PC-3 (cell line): Measurements from ENCODE around the gene AKIRIN1. TPM values are rescaled to one million over a fixed set of nuclear protein-coding genes. Genes with fewer than 3 reads are reported as not detected.

Source experiments
- ATAC-seq: fragments of 200-7000 bp; cut with Tn5 transposase; 2 replicates; pipeline ENCODE4 v1.9.1; 2020; ENCODE audit warnings: mild to moderate bottlenecking, moderate library complexity
- BruUV-seq: library from RNA; stranded (reverse); fragments of 400-500 nt; replicated peaks from 2 replicates; lab custom pipeline; 2021; lab: Mats Ljungman, UMichigan
- CTCF ChIA-PET: fragments of 300-600 bp; sonication (Branson Sonifier 250); formaldehyde crosslinking; loops from one replicate; lab custom pipeline; 2022; ENCODE audit warnings: antibody characterized with exemption; lab: Charles Lee
- POLR2A ChIA-PET: fragments of 300-600 bp; sonication (Branson Sonifier 250); formaldehyde crosslinking; loops from one replicate; lab custom pipeline; 2022; ENCODE audit warnings: antibody characterized with exemption; ENCODE audit not compliant: unreplicated experiment; lab: Charles Lee
- DNase-seq: peaks from one replicate; pipeline ENCODE4 v3.0.0-alpha.2; 2015
- H2AFZ ChIP-seq: fragments of 300-600 bp; sonication (generic); 2 replicates; pipeline ENCODE4 v1.6.0; 2016; ENCODE audit warnings: antibody characterized with exemption, low read length
- H3F3A ChIP-seq: fragments of 300-600 bp; sonication (generic); one replicate; pipeline ENCODE4 v1.6.0; 2017; ENCODE audit warnings: antibody characterized with exemption, low read length, control low read depth, mild to moderate bottlenecking; ENCODE audit not compliant: unreplicated experiment
- H3K27ac ChIP-seq: fragments of 300-600 bp; sonication (generic); 2 replicates; pipeline ENCODE4 v1.5.1; 2016; ENCODE audit warnings: mild to moderate bottlenecking, low read length
- H3K27me3 ChIP-seq: fragments of 300-600 bp; sonication (generic); 2 replicates; pipeline ENCODE4 v1.6.1; 2016; ENCODE audit warnings: low read length, mixed read lengths
- H3K36me3 ChIP-seq: fragments of 300-600 bp; sonication (generic); 2 replicates; pipeline ENCODE4 v1.6.1; 2016; ENCODE audit warnings: low read depth, mixed run types, low read length, mixed read lengths
- H3K4me1 ChIP-seq: fragments of 300-600 bp; sonication (generic); 2 replicates; pipeline ENCODE4 v1.5.1; 2016; ENCODE audit warnings: low read length; ENCODE audit not compliant: insufficient read depth
- H3K4me2 ChIP-seq: fragments of 300-600 bp; sonication (generic); 2 replicates; pipeline ENCODE4 v1.6.0; 2016; ENCODE audit warnings: low read length
- H3K4me3 ChIP-seq: fragments of 300-600 bp; sonication (generic); 2 replicates; pipeline ENCODE4 v1.5.1; 2016; ENCODE audit warnings: mild to moderate bottlenecking, low read length, mixed read lengths
- H3K79me2 ChIP-seq: fragments of 300-600 bp; sonication (generic); 2 replicates; pipeline ENCODE4 v1.6.1; 2017; ENCODE audit warnings: low read length, mixed read lengths
- H3K9ac ChIP-seq: fragments of 300-600 bp; sonication (generic); 2 replicates; pipeline ENCODE4 v1.6.0; 2016; ENCODE audit warnings: mild to moderate bottlenecking, low read length
- H3K9me2 ChIP-seq: fragments of 300-600 bp; sonication (generic); replicated peaks from 2 replicates; pipeline ENCODE4 v1.6.1; 2016; ENCODE audit warnings: mixed run types, low read length, mixed read lengths
- H3K9me3 ChIP-seq: fragments of 300-600 bp; sonication (generic); 2 replicates; pipeline ENCODE4 v1.6.1; 2016; ENCODE audit warnings: low read length, mixed read lengths
- H4K20me1 ChIP-seq: fragments of 300-600 bp; sonication (generic); 2 replicates; pipeline ENCODE4 v1.6.1; 2016; ENCODE audit warnings: low read length, mixed read lengths
- CTCF ChIP-seq: fragments of 300-600 bp; sonication (generic); conservative IDR thresholded peaks from 2 replicates; pipeline ENCODE4 v1.5.1; 2017; ENCODE audit warnings: antibody characterized with exemption, low read depth, mild to moderate bottlenecking, low read length
- EZH2 ChIP-seq: fragments of 300-600 bp; sonication (generic); IDR thresholded peaks from one replicate; pipeline ENCODE4 v1.6.1; 2017; ENCODE audit warnings: antibody characterized with exemption, mild to moderate bottlenecking, low read length; ENCODE audit not compliant: unreplicated experiment
- EZH2phosphoT487 ChIP-seq: fragments of 300-600 bp; sonication (generic); IDR thresholded peaks from 2 replicates; pipeline ENCODE4 v1.6.1; 2018; ENCODE audit warnings: mild to moderate bottlenecking, antibody characterized with exemption, low read length, borderline replicate concordance
- intact Hi-C: fragments of 100-400 bp; cut with micrococcal nuclease; formaldehyde crosslinking; loops from 2 replicates; pipeline ENCODE4 v1.9.0; 2023
- total RNA-seq: library from RNA; depleted of rRNA; stranded (reverse); fragments of >200 nt; gene quantifications from 2 replicates; pipeline ENCODE4 v1.2.3, GENCODE V29; 2014

The AKIRIN1 gene
- total RNA-seq, 1 experiment from 2014 or later, result 58.6 TPM

GRCh38 chr1:39043513-39043912 lies 52.4 kb downstream of the AKIRIN1 start:
- Histone ChIP-seq H3K4me2 (no peak overlapping the region), H3K4me1 (no peaks in the 10 kb centered on the region), H3F3A (no peaks in the 10 kb centered on the region), H3K79me2 (no peaks in the 10 kb centered on the region), H3K4me3 (no peak overlapping the region), H3K9me2 (no peaks in the 10 kb centered on the region), H3K9ac (no peak overlapping the region), H4K20me1 (no peaks in the 10 kb centered on the region), H3K36me3 (no peaks in the 10 kb centered on the region), H3K9me3 (no peaks in the 10 kb centered on the region), H3K27ac (no peak overlapping the region), H2AFZ (no peak overlapping the region), H3K27me3 (no peaks in the 10 kb centered on the region)
- ChIA-PET CTCF (no interaction called here), POLR2A (no interaction called here)
- TF ChIP-seq CTCF (no peak), EZH2 (no peak), EZH2phosphoT487 (no peak)
- DNase-seq, result no peak
- no peak for ATAC-seq
- no TSS peak for BruUV-seq
- intact Hi-C loops, result no loop called here

GRCh38 chr1:39044762-39045161 lies 53.7 kb downstream of the AKIRIN1 start:
- H3K36me3 ChIP-seq, result no peaks in the 10 kb centered on the region
- TF ChIP-seq CTCF (no peak), EZH2phosphoT487 (no peak), EZH2 (no peak)
- no peak overlapping the region for H3K4me3 ChIP-seq
- H3K4me2 ChIP-seq, result no peak overlapping the region
- H3K4me1 ChIP-seq, result no peaks in the 10 kb centered on the region
- ChIA-PET POLR2A (no interaction called here), CTCF (no interaction called here)
- BruUV-seq, result no TSS peak
- H3K27me3 ChIP-seq, result no peaks in the 10 kb centered on the region
- H3K9me3 ChIP-seq, result no peaks in the 10 kb centered on the region
- H4K20me1 ChIP-seq, result no peaks in the 10 kb centered on the region
- no peaks in the 10 kb centered on the region for H3K9me2 ChIP-seq
- no peaks in the 10 kb centered on the region for H3F3A ChIP-seq
- intact Hi-C loops, result no loop called here
- H2AFZ ChIP-seq, result no peak overlapping the region
- peak; percentile 24; the same call in 1 of the 2 replicates for ATAC-seq
- no peaks in the 10 kb centered on the region for H3K79me2 ChIP-seq
- no peak for DNase-seq
- no peak overlapping the region for H3K9ac ChIP-seq
- H3K27ac ChIP-seq, result no peak overlapping the region

GRCh38 chr1:39045231-39045630 lies 54.2 kb downstream of the AKIRIN1 start:
- Histone ChIP-seq H3K9me2 (no peaks in the 10 kb centered on the region), H4K20me1 (no peaks in the 10 kb centered on the region), H3F3A (no peaks in the 10 kb centered on the region), H3K79me2 (no peaks in the 10 kb centered on the region), H3K4me3 (no peak overlapping the region), H3K4me2 (no peak overlapping the region), H3K27me3 (no peaks in the 10 kb centered on the region), H2AFZ (no peak overlapping the region), H3K27ac (no peak overlapping the region), H3K9ac (no peak overlapping the region), H3K9me3 (no peaks in the 10 kb centered on the region), H3K36me3 (no peaks in the 10 kb centered on the region), H3K4me1 (no peaks in the 10 kb centered on the region)
- ATAC-seq (no peak), DNase-seq (no peak)
- TF ChIP-seq EZH2, result no peak
- TF ChIP-seq CTCF, result no peak
- TF ChIP-seq EZH2phosphoT487, result no peak
- intact Hi-C loops, result no loop called here
- BruUV-seq, result no TSS peak
- ChIA-PET CTCF (no interaction called here), POLR2A (no interaction called here)
